ENCODE results near the gene DYRK1B.
A peak's percentile ranks its signal among the peaks of the same experiment; 100 is the strongest.

The DYRK1B gene

DNA sequence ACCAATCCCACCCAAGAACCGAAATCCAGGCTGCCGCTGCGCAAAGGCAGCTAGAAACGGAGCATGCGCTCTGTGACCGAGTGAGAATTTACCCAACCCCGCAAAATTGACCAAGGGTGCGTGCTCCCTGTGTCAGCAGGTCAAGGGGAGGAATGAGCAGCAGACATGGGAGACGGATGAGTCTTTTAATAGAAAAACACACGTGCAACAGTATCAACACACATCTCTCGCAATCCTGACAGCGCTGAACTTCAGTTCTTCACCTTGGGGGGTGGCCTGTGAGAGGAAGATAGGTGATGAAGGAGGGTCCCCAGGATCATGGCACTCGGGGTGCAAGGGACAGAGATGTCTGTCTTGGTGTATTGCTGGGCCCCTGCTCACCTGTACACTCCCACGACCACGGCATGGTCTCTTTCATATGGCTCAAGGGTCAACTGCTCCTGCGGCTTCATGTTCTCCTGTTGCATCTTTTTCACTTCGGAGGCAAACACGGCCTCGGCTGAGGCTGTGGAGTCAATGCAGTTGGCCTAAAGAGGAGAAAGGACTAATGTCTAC is 402 bp upstream of the DYRK1B start:
- Histone ChIP-seq H3K4me1 (ENCODE audit: control insufficient read depth in 1 of 2, insufficient read depth in 1 of 2, low read depth in 1 of 2, low read length in 1 of 2) (peaks cover 17 to 19% of the 10 kb centered on the region in 2 experiments), H3K9me3 (no peaks in the 10 kb centered on the region), H3K36me3 (peaks cover 14% of the 10 kb centered on the region), H3K4me3 (ENCODE audit: low read depth in 1 of 2, low read length in 1 of 2) (peak overlapping the region; percentile 98 to 100), H3K27ac (peak overlapping the region; percentile 89), H3K27me3 (no peaks in the 10 kb centered on the region)
- TF ChIP-seq, protein P1, sequence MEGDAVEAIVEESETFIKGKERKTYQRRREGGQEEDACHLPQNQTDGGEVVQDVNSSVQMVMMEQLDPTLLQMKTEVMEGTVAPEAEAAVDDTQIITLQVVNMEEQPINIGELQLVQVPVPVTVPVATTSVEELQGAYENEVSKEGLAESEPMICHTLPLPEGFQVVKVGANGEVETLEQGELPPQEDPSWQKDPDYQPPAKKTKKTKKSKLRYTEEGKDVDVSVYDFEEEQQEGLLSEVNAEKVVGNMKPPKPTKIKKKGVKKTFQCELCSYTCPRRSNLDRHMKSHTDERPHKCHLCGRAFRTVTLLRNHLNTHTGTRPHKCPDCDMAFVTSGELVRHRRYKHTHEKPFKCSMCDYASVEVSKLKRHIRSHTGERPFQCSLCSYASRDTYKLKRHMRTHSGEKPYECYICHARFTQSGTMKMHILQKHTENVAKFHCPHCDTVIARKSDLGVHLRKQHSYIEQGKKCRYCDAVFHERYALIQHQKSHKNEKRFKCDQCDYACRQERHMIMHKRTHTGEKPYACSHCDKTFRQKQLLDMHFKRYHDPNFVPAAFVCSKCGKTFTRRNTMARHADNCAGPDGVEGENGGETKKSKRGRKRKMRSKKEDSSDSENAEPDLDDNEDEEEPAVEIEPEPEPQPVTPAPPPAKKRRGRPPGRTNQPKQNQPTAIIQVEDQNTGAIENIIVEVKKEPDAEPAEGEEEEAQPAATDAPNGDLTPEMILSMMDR (IDR thresholded peaks at IDR 0.05): no peak

DNA sequence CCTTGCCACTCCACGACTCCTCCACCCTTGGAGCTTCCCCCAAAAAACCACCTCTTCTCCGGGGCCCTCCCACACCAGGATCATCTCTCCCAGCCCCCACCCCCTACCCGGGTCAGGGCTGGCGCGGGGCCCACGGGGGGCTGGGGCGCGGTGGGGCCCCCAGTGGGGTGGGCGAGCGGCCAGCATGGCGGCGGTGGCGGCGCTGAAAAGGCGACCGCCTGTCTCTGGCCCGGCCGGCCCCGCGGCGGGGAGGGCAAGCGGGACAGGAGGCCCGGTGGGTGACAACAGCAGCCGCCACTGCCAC is 850 bp downstream of the DYRK1B start:
- H3K4me3 ChIP-seq (ENCODE audit: low read depth in 1 of 2, low read length in 1 of 2): peak overlapping the region; percentile 98 to 100
- peaks cover 17 to 19% of the 10 kb centered on the region in 2 experiments for H3K4me1 ChIP-seq (ENCODE audit: control insufficient read depth in 1 of 2, insufficient read depth in 1 of 2, low read depth in 1 of 2, low read length in 1 of 2)
- H3K27ac ChIP-seq: peak overlapping the region; percentile 89
- H3K36me3 ChIP-seq: peaks cover 21% of the 10 kb centered on the region
- no peaks in the 10 kb centered on the region for H3K27me3 ChIP-seq
- TF ChIP-seq, protein P1 (IDR thresholded peaks at IDR 0.05): no peak
- no peaks in the 10 kb centered on the region for H3K9me3 ChIP-seq

DNA sequence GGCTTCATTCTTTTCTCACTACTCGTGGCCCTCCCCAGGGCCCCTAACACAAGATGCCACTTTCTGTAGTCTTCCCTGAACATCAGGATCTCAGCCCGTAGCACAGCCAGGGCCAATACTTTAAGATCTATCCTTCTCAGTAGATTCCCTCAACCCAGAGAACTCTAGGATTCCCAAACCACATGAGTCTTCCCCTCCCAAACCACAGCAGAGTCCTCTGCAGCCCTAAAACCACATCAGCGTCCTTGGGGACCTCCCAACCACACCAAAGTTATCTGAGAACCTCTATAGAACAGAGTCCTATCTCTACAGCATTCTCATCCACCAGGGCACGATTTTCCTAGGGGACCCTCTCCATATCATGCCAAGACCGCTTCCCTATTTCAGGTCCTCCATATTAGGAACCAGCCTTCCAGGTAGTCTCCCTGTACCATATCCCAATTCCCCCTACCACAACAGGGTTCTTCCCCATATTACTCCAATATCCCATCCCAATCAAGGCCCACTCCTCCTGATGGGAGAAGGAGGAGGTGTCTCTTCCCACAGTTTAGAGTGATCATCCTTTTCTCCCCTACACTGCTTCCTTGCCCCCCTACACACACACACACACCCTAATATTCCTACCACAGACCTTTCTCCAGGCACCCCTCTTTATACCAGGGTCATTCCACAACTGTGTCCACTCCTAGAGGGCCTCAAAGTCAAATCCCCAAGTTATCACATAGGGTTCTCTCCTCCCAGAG is 1.4 kb downstream of the DYRK1B start:
- TF ChIP-seq, protein P1 (IDR thresholded peaks at IDR 0.05): no peak
- peaks cover 27% of the 10 kb centered on the region for H3K36me3 ChIP-seq

DNA sequence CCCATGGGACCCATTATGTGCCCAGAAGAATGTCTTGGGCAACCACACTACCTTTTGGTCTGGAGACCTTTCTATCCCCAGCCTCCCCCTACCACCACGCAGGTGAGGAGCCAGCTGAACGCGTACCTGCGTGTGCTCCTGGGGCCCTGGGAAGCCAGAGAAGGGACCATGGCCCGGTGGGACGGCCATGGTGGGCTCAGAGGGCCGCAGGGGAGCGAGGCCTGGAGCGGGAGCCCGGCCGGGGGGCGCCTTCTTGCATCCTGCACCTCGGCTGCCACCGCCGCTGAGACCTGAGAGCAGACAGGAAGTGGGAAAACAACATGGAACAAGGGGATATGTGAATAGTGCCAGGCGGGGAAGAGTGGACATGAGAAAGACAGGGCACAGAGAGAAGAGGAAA is 2.3 kb downstream of the DYRK1B start:
- Histone ChIP-seq H3K27me3 (no peaks in the 10 kb centered on the region), H3K9me3 (no peaks in the 10 kb centered on the region), H3K27ac (no peak overlapping the region), H3K4me1 (ENCODE audit: control insufficient read depth in 1 of 2, insufficient read depth in 1 of 2, low read depth in 1 of 2, low read length in 1 of 2) (peaks cover 17 to 19% of the 10 kb centered on the region in 2 experiments), H3K4me3 (ENCODE audit: low read depth in 1 of 2, low read length in 1 of 2) (no peak overlapping the region), H3K36me3 (peaks cover 35% of the 10 kb centered on the region)
- TF ChIP-seq, protein P1 (IDR thresholded peaks at IDR 0.05): no peak

More for the DNA sequence above, 1.4 kb downstream of the DYRK1B start:
- Histone ChIP-seq H3K9me3 (no peaks in the 10 kb centered on the region), H3K27me3 (no peaks in the 10 kb centered on the region), H3K4me1 (ENCODE audit: control insufficient read depth in 1 of 2, insufficient read depth in 1 of 2, low read depth in 1 of 2, low read length in 1 of 2) (peaks cover 17 to 19% of the 10 kb centered on the region in 2 experiments), H3K4me3 (ENCODE audit: low read depth in 1 of 2, low read length in 1 of 2) (peak overlapping the region; percentile 98 to 100), H3K27ac (peak overlapping the region; percentile 89)

DNA sequence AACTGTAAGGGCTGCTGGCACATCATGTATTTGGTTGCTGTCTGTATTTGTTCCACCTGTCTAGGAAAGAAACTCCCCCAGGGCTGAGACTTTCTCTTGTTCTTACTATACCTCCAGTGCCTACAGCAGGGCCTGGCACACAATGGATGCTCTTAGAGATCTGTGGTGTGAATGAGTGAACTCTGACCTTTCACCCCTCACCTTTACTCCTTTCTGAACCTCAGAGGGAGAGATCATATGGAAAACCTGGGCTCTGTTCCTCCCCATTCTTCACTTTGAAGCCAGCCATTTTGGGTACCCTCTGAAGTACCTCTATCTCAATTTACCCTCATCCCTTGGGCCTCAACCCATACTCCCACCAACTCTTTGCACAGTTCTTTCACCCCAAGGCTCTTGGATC is 3.1 kb downstream of the DYRK1B start:
- no peaks in the 10 kb centered on the region for H3K9me3 ChIP-seq
- TF ChIP-seq, protein P1 (IDR thresholded peaks at IDR 0.05): no peak
- H3K4me1 ChIP-seq (ENCODE audit: control insufficient read depth in 1 of 2, insufficient read depth in 1 of 2, low read depth in 1 of 2, low read length in 1 of 2): peaks cover 17 to 19% of the 10 kb centered on the region in 2 experiments
- H3K4me3 ChIP-seq (ENCODE audit: low read depth in 1 of 2, low read length in 1 of 2): no peak overlapping the region
- no peaks in the 10 kb centered on the region for H3K27me3 ChIP-seq
- H3K36me3 ChIP-seq: peaks cover 43% of the 10 kb centered on the region
- H3K27ac ChIP-seq: no peak overlapping the region
